HCT116 (cell line): Measurements from ENCODE around the gene TAS2R41. TPM values are rescaled to one million over a fixed set of nuclear protein-coding genes. Genes with fewer than 3 reads are reported as not detected.

Experiments
- ATAC-seq: fragments of 200-7000 bp; cut with Tn5 transposase; 2 replicates; pipeline ENCODE4 v1.9.1; 2020; ENCODE audit warnings: mild to moderate bottlenecking, moderate library complexity
- BruUV-seq: library from RNA; stranded (reverse); fragments of 400-500 nt; replicated peaks from 2 replicates; lab custom pipeline; 2021; lab: Mats Ljungman, UMichigan
- CTCF ChIA-PET: fragments of 300-600 bp; sonication (Branson Sonifier 250); formaldehyde crosslinking; loops from one replicate; lab custom pipeline; 2021; ENCODE audit warnings: antibody characterized with exemption; lab: Charles Lee
- POLR2A ChIA-PET: fragments of 300-600, 350-600 bp; sonication (Branson Sonifier 250); formaldehyde crosslinking; loops from one replicate; lab custom pipeline; 2021; ENCODE audit warnings: antibody characterized with exemption; lab: Charles Lee
- RAD21 ChIA-PET, 2 experiments: fragments of 300-600 bp; sonication (Branson Sonifier 250); formaldehyde crosslinking; loops; one replicate each; lab custom pipeline; 2023; ENCODE audit warnings: low total read pairs in 2 of 2; ENCODE audit not compliant: uncharacterized antibody in 2 of 2, unreplicated experiment in 2 of 2, low non-redundant PET in 1 of 2; lab: Charles Lee
- DNase-seq: peaks from one replicate; pipeline ENCODE4 v3.0.0-alpha.2; 2010; ENCODE audit warnings: low read depth, low spot score
- H2AFZ ChIP-seq: fragments of 200-600 bp; shearing (Covaris generic), sonication (generic); 2 replicates; pipeline ENCODE4 v1.6.1; 2017; ENCODE audit warnings: low read depth, mixed run types, mixed read lengths, antibody characterized with exemption, low read length; ENCODE audit not compliant: poor library complexity, severe bottlenecking
- H3K27ac ChIP-seq: 2 replicates; pipeline ENCODE4 v1.5.1; 2012; ENCODE audit warnings: low read depth, low read length
- H3K27me3 ChIP-seq: fragments of 200-600 bp; sonication (generic); 2 replicates; pipeline ENCODE4 v1.6.1; 2016; ENCODE audit warnings: mixed run types, low read length, mixed read lengths; ENCODE audit not compliant: insufficient read depth
- H3K36me3 ChIP-seq, 2 experiments: fragments of 200-500 bp in 1 of 2; fragments of 200-600 bp in 1 of 2; sonication (Bioruptor generic) in 1 of 2; sonication (generic) in 1 of 2; 2 replicates each; pipeline versions ENCODE4 v1.5.1 to v1.6.1; 2014 to 2016; ENCODE audit warnings: low read length in 2 of 2, inconsistent platforms in 1 of 2, mixed read lengths in 1 of 2, mixed run types in 1 of 2; ENCODE audit not compliant: insufficient read depth in 2 of 2, control insufficient read depth in 1 of 2
- H3K4me1 ChIP-seq, 2 experiments: fragments of 200-600 bp in 1 of 2; sonication (generic) in 1 of 2; 2 replicates each; pipeline versions ENCODE4 v1.5.1 to v1.6.1; 2012 to 2017; ENCODE audit warnings: low read length in 2 of 2, inconsistent platforms in 1 of 2, mild to moderate bottlenecking in 1 of 2, mixed read lengths in 1 of 2, mixed run types in 1 of 2, moderate library complexity in 1 of 2; ENCODE audit not compliant: insufficient read depth in 2 of 2, control insufficient read depth in 1 of 2
- H3K4me2 ChIP-seq: fragments of 200-600 bp; sonication (generic); 2 replicates; pipeline ENCODE4 v1.6.1; 2017; ENCODE audit warnings: mixed run types, low read length, mixed read lengths
- H3K4me3 ChIP-seq, 2 experiments: fragments of 200-600 bp in 1 of 2; sonication (generic) in 1 of 2; replicated peaks in 1 of 2; 2 replicates each; pipeline ENCODE4 v1.5.1; 2011 to 2016; ENCODE audit warnings: low read length in 2 of 2, control low read depth in 1 of 2, low read depth in 1 of 2, mild to moderate bottlenecking in 1 of 2, mixed read lengths in 1 of 2, mixed run types in 1 of 2
- H3K79me2 ChIP-seq: fragments of 200-600 bp; sonication (generic); 2 replicates; pipeline ENCODE4 v1.6.1; 2017; ENCODE audit warnings: mild to moderate bottlenecking, mixed run types, low read length, moderate library complexity, mixed read lengths; ENCODE audit not compliant: insufficient read depth
- H3K9ac ChIP-seq: fragments of 200-600 bp; sonication (generic); 2 replicates; pipeline ENCODE4 v1.6.1; 2016; ENCODE audit warnings: low read length, mixed read lengths
- H3K9me2 ChIP-seq: fragments of 200-600 bp; sonication (generic), shearing (Covaris generic); 2 replicates; pipeline ENCODE4 v1.6.1; 2017; ENCODE audit warnings: mixed run types, mild to moderate bottlenecking, moderate library complexity; ENCODE audit not compliant: insufficient read depth
- H3K9me3 ChIP-seq, 2 experiments: fragments of 200-500 bp in 1 of 2; fragments of 200-600 bp in 1 of 2; sonication (Bioruptor generic) in 1 of 2; sonication (generic) in 1 of 2; 2 replicates each; pipeline ENCODE4 v1.6.1; 2014 to 2017; ENCODE audit warnings: low read length in 2 of 2, mixed read lengths in 2 of 2, inconsistent platforms in 1 of 2, low read depth in 1 of 2, mild to moderate bottlenecking in 1 of 2, mixed run types in 1 of 2, moderate library complexity in 1 of 2; ENCODE audit not compliant: control insufficient read depth in 1 of 2, insufficient read depth in 1 of 2
- H4K20me1 ChIP-seq: fragments of 200-600 bp; sonication (generic), shearing (Covaris generic); 2 replicates; pipeline ENCODE4 v1.6.1; 2017; ENCODE audit warnings: mixed run types, mild to moderate bottlenecking, moderate library complexity; ENCODE audit not compliant: insufficient read depth
- EGR1 ChIP-seq: IDR thresholded peaks from 2 replicates; pipeline ENCODE4 v1.6.1; 2012; ENCODE audit warnings: low read depth
- EZH2 ChIP-seq: fragments of 200-600 bp; sonication (generic); IDR thresholded peaks from 2 replicates; pipeline ENCODE4 v1.6.1; 2017; ENCODE audit warnings: antibody characterized with exemption, mixed run types
- FOSL1 ChIP-seq: IDR thresholded peaks from 2 replicates; pipeline ENCODE4 v1.6.1; 2012; ENCODE audit warnings: low read depth
- RAD21 ChIP-seq: IDR thresholded peaks from 2 replicates; pipeline ENCODE4 v1.6.1; 2012; ENCODE audit warnings: low read depth, mild to moderate bottlenecking
- SP1 ChIP-seq: IDR thresholded peaks from 2 replicates; pipeline ENCODE4 v1.6.1; 2012; ENCODE audit warnings: low read depth
- intact Hi-C: fragments of 100-400 bp; cut with micrococcal nuclease; formaldehyde crosslinking; loops from 2 replicates; pipeline ENCODE4 v1.10.0; 2022
- total RNA-seq: library from RNA; stranded (reverse); gene quantifications from one replicate; pipeline ENCODE4 v1.2.1, GENCODE V29; 2021; ENCODE audit not compliant: unreplicated experiment
- TF ChIP-seq, protein P1 (sequence below): IDR thresholded peaks from 2 replicates; pipeline ENCODE4 v1.6.1; 2011; ENCODE audit warnings: mild to moderate bottlenecking, low read length, moderate library complexity; ENCODE audit not compliant: insufficient replicate concordance; ENCODE audit errors: extremely low read depth

The TAS2R41 gene
- total RNA-seq, 1 experiment from 2014 or later: not detected

GRCh38 chr7:143447466-143447865, 30.2 kb upstream of the TAS2R41 start:
- H2AFZ ChIP-seq: no peak overlapping the region
- CTCF ChIA-PET: no interaction called here
- H3K4me2 ChIP-seq: no peak overlapping the region
- no peak overlapping the region for H3K27ac ChIP-seq
- H3K9ac ChIP-seq: no peak overlapping the region
- no peaks in the 10 kb centered on the region for H3K79me2 ChIP-seq
- no TSS peak for BruUV-seq
- RAD21 ChIA-PET: no interaction called here
- TF ChIP-seq FOSL1 (no peak), SP1 (no peak)
- TF ChIP-seq, protein P1, sequence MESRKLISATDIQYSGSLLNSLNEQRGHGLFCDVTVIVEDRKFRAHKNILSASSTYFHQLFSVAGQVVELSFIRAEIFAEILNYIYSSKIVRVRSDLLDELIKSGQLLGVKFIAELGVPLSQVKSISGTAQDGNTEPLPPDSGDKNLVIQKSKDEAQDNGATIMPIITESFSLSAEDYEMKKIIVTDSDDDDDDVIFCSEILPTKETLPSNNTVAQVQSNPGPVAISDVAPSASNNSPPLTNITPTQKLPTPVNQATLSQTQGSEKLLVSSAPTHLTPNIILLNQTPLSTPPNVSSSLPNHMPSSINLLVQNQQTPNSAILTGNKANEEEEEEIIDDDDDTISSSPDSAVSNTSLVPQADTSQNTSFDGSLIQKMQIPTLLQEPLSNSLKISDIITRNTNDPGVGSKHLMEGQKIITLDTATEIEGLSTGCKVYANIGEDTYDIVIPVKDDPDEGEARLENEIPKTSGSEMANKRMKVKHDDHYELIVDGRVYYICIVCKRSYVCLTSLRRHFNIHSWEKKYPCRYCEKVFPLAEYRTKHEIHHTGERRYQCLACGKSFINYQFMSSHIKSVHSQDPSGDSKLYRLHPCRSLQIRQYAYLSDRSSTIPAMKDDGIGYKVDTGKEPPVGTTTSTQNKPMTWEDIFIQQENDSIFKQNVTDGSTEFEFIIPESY: no peak
- POLR2A ChIA-PET: no interaction called here
- ATAC-seq (no peak), DNase-seq (no peak)
- H3K9me3 ChIP-seq: no peaks in the 10 kb centered on the region
- intact Hi-C loops: no loop called here
- H3K36me3 ChIP-seq: no peaks in the 10 kb centered on the region
- no peaks in the 10 kb centered on the region for H4K20me1 ChIP-seq
- H3K27me3 ChIP-seq: no peaks in the 10 kb centered on the region
- no peak overlapping the region for H3K4me3 ChIP-seq
- H3K9me2 ChIP-seq: no peaks in the 10 kb centered on the region
- H3K4me1 ChIP-seq: no peaks in the 10 kb centered on the region

- no peak overlapping the region for H3K4me2 ChIP-seq
- H3K36me3 ChIP-seq: no peaks in the 10 kb centered on the region
- DNase-seq (no peak), ATAC-seq (no peak)
- POLR2A ChIA-PET: no interaction called here
- RAD21 ChIA-PET: no interaction called here
- no peaks in the 10 kb centered on the region for H3K79me2 ChIP-seq
- H3K27ac ChIP-seq: no peak overlapping the region
- no peaks in the 10 kb centered on the region for H3K9me2 ChIP-seq
- no peak overlapping the region for H2AFZ ChIP-seq
- H3K27me3 ChIP-seq: no peaks in the 10 kb centered on the region
- TF ChIP-seq EGR1 (no peak), EZH2 (no peak), RAD21 (no peak)
- no peaks in the 10 kb centered on the region for H3K4me1 ChIP-seq
- no peak overlapping the region for H3K9ac ChIP-seq
- no peak overlapping the region for H3K4me3 ChIP-seq
- intact Hi-C loops: no loop called here
- H4K20me1 ChIP-seq: no peaks in the 10 kb centered on the region
- H3K9me3 ChIP-seq: no peaks in the 10 kb centered on the region
- no TSS peak for BruUV-seq
- CTCF ChIA-PET: no interaction called here
Observed at GRCh38 chr7:143448429-143448828, 29.2 kb upstream of the TAS2R41 start.
